ENCODE measurements around the gene RCOR1.
"Not testable (repeated sequence)": the region's sequence is repeated elsewhere in the genome, so short reads cannot be mapped to it uniquely, and the experiment has no call there.

Gene RCOR1

GRCh38 chr14:102633906-102634595, 41.6 kb downstream of the RCOR1 start:
- DNase-seq, result no peak

GRCh38 chr14:102639611-102640010, 47.2 kb downstream of the RCOR1 start:
- DNase-seq, result not testable (repeated sequence)

DNA sequence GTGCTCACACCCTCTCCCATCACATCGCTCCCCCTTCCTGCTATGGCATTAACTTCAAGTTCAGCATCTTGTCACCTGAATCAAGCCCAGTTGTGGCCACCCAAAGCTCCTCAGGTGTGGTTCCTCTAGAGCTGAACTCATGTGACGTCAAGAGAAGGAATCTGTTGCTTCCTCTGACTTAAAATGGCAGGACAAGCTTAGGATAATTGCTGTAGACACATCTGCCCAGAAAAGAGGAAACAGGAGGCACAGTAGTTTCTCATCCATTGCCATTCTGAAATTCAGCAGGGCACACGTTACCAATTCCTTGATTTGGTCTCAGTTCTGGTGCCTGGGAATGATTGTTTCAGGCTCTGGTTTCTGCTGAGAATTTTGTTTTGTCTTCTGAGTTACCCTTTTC, 52.1 kb downstream of the RCOR1 start:
- no peak for DNase-seq

GRCh38 chr14:102645746-102646440, 53.4 kb downstream of the RCOR1 start:
- DNase-seq, result no peak

- DNase-seq, result no peak
These were observed 54.2 kb downstream of the RCOR1 start for GRCh38 chr14:102646615-102647014.

GRCh38 chr14:102652194-102652593, 59.7 kb downstream of the RCOR1 start:
- no peak for DNase-seq

DNA sequence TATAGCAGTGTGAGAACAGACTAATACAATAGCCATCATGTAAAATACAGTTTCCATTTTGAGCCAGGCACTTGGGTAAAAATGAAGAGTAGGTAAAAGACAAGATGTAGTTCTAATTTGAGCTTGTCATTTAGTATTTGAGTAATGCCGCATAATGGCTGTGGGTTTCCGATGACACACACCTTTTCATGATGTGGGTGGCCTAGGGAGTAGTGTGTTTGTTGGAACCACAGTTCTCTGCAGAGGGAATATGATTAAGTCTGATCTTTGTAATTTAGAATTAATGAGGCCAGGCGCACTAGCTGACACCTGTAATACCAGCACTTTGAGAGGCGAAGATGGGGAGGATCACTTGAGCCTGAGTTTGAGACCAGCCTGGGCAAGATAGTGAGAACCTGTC, 61.8 kb downstream of the RCOR1 start:
- DNase-seq, result no peak

- DNase-seq, result no peak
These were observed 62.7 kb downstream of the RCOR1 start for GRCh38 chr14:102655137-102655536.

- no peak for DNase-seq
These were observed 67.3 kb downstream of the RCOR1 start for GRCh38 chr14:102659797-102660196.

GRCh38 chr14:102661614-102662013, 69.2 kb downstream of the RCOR1 start:
- no peak for DNase-seq

- no peak for DNase-seq
These were observed 70.4 kb downstream of the RCOR1 start for GRCh38 chr14:102662636-102663430.

DNA sequence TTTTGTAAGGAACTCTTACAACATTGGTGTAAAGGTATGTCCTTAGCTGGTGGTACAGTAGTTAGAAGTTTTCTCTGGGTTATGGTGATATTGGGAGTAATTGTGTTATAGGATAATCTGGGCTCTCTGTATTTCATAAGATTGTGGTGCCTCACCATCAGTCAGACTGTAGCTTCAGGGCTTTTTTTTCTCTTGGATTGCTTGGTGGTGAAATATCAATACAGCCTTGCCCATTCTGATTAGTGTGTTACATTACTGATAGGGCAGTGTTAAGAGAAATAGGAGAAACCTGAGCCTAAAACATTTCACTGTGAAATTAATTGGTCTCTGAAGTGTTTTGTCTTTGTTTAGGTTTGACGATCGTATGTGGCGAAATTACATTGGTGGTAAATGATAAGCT, 71.0 kb downstream of the RCOR1 start:
- no peak for DNase-seq

GRCh38 chr14:102665621-102666020, 73.2 kb downstream of the RCOR1 start:
- no peak for DNase-seq

- DNase-seq, result no peak
These were observed 74.2 kb downstream of the RCOR1 start for GRCh38 chr14:102666635-102667034.

DNA sequence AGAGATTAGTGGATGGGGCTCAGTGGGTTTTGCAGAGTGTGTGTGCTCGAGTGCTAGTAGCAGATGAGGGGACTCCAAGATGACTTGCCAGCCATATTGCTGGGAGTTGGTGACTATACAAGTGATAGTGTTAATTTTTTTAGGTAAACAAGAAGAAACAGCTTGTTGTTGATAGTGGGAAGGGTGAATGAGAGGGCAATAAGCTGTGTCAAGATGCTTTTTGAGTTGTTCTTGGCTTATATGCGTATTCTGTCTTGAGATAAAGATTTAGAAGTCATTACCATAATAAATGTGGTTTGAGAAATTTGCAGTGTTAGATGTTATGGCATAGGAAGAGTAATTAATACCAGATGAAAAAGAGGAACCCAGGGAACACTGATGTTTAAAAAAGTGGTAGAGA, 75.3 kb downstream of the RCOR1 start:
- no peak for DNase-seq

DNA sequence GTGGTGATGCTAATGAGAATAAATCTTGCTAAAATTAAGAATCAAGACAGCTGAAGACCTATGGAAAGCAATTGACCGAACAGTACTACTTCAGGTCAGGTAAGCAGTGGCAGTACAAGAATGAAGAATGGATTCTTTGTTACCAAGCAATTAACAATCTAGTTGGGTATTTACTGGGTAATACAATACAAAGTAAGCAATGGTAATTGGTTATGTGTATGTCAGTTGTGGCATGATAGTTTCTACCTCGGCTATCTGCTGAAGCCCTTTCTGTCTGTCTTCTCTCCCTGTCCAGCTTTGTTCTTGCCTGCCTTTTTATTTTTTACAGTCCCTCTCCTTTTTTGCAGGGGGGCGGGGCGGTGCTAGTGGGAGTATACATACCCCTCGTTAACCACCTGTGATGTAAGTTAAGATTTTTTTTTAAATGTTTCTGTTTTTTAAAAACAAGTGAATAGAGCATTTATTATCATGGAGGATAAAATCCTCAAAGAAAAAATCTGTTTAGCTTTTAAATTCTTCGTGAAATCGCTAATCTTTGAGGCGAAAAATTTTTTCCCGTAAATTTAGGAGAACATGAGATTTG, 75.9 kb downstream of the RCOR1 start:
- no peak for DNase-seq

DNA sequence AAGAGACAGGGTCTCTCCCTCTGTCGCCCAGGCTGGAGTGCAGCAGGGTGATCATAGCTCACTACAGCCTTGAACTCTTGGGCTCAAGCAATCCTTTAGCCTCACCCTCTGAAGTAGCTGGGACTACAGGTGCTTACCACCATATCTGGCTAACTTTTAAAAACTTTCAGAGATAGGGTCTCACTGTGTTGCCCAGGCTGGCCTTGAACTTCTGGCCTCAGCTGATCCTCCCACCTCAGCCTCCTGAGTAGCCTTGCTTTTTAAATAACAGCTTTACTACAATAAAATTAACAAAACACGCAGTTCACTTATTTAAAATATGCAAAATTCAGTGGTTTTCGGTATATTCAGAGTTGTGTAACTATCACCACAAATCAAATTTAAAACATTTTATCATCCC, 79.0 kb downstream of the RCOR1 start:
- no peak for DNase-seq

DNA sequence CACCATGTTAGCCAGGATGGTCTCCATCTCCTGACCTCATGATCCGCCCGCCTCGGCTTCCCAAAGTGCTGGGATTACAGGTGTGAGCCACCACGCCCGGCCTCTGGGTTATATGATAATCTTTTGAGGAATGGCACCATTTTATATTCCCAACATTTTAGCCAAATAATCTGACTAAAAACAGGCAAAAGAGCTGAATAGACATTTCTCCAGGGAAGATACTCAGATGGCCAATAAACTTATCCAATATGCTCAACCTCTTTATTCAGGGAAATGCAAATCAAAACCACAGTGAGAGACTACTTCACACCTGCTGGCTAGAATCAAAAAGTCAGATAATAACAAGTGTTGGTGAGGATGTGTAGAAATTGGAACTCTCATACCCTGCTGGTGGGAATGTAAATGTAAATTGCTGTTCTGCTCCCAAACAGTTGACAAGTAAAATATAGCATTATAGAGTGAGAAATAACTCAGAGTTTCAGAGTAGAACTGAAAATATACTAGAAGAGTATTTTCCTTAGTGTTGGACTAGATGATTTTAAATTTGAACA, 80.0 kb downstream of the RCOR1 start:
- DNase-seq, result no peak

DNA sequence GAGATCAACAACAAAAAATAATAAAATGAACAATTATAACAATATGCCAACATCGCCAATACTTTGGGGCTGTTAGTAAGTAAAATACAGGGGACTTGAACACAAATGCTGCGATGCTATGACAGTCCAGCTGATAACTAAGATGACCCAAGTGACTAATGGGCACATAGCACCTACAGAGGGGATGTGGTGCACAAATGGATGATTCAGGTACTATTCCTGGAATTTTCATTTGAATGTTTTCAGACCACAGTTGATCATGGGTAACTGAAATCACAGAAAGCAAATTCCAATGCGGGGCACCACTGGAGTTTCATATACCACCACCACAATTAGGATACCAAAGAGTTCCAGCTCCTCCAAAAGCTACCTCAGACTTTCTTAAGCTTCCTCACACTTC, 82.9 kb downstream of the RCOR1 start:
- DNase-seq, result no peak

- no peak for DNase-seq
These were observed 85.9 kb downstream of the RCOR1 start for GRCh38 chr14:102678394-102678793.

DNA sequence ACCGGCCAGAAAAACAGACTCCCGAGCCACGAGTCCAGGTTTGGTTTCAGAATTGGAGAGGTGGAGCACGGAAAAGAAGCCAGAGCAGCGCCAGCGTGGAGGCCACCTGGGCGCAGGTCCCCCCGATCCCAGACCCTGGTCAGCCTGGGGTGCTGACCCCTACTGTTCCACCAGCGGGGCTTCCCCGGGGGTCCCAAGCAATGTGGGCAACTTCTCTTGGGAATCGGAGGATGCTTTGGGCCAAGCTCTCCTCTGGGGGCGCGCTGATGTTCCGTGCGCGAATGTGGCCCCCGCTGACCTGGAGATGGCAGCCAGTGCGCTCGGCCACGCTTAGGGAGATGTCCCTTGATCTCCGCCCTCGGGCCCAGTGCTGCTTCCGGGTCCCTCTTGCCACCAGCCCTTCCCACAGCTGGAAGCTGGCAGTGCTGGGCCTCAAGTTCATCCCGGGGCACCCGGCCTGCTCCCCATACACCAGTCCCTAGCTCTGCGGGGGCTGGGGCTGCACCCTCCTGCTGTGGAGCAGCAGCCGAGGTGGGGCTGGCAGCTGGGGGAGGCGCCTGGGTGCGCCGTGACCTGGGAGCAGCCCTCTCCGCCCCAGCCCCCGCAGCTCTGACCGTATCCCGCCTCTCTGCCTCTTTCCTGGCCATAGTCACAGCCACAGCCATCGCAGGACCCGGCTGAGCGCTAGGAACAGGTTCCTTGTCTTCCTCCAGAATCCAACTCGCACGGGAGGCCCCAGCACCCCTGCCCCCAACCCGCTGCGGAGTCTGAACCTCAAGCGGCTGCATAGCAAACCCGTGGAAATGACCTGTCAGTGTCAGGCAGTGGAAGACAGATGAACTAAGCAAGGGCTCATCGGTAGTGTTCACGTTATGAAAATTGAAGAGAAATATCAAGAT, 91.2 kb downstream of the RCOR1 start:
- DNase-seq, result no peak

DNA sequence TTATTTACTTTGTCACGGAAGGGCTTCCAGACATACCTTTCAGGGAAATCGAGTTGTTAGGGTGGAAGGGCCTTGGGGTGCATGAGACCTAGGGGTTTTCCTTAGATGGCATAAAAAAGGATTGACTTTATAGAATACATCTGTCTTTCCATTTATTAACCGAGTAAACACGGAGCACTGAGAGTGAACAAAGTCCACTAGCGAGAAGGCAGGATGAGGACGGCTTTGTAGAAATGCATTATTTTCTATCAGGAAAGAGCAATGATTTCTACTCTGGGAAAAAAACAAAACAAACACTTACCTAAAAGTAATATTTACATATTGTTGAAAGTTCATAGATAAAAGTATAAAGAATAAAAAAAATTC, 91.8 kb downstream of the RCOR1 start:
- no peak for DNase-seq
